OCI-LY7 (cell line): ENCODE data around the gene ZYX. TPM values are rescaled to one million over a fixed set of nuclear protein-coding genes. Genes with fewer than 3 reads are reported as not detected.

ENCODE experiments used
- BruUV-seq: library from RNA; stranded (reverse); fragments of 400-500 nt; replicated peaks from 2 replicates; lab custom pipeline; 2021; lab: Mats Ljungman, UMichigan
- CTCF ChIA-PET: fragments of 300-600 bp; sonication (Branson Sonifier 250); formaldehyde crosslinking; loops from one replicate; lab custom pipeline; 2022; ENCODE audit warnings: antibody characterized with exemption; ENCODE audit not compliant: unreplicated experiment; lab: Charles Lee
- POLR2A ChIA-PET: fragments of 300-600 bp; sonication (Branson Sonifier 250); formaldehyde crosslinking; loops from one replicate; lab custom pipeline; 2022; ENCODE audit warnings: antibody characterized with exemption; lab: Charles Lee
- DNase-seq: peaks from one replicate; pipeline ENCODE4 v3.0.0-alpha.2; 2015; ENCODE audit warnings: low spot score
- H2AFZ ChIP-seq: fragments of 200-600 bp; sonication (generic), shearing (Covaris generic); 2 replicates; pipeline ENCODE4 v1.6.1; 2014; ENCODE audit warnings: mild to moderate bottlenecking, antibody characterized with exemption, low read length, moderate library complexity
- H3K27ac ChIP-seq: fragments of 200-600 bp; sonication (generic); 2 replicates; pipeline ENCODE4 v1.5.1; 2014; ENCODE audit warnings: mixed run types, low read depth, mild to moderate bottlenecking, moderate library complexity, low read length, inconsistent platforms; ENCODE audit not compliant: poor library complexity, severe bottlenecking
- H3K36me3 ChIP-seq: fragments of 200-600 bp; sonication (generic); 2 replicates; pipeline ENCODE4 v1.6.1; 2014; ENCODE audit warnings: mild to moderate bottlenecking, antibody characterized with exemption, low read length, moderate library complexity, mixed read lengths; ENCODE audit not compliant: insufficient read depth
- H3K4me1 ChIP-seq: fragments of 200-600 bp; sonication (generic); 2 replicates; pipeline ENCODE4 v1.5.1; 2014; ENCODE audit warnings: mild to moderate bottlenecking, low read length; ENCODE audit not compliant: insufficient read depth, poor library complexity, severe bottlenecking
- H3K4me2 ChIP-seq: fragments of 200-600 bp; sonication (generic); 2 replicates; pipeline ENCODE4 v1.6.1; 2014; ENCODE audit warnings: mild to moderate bottlenecking, low read length
- H3K4me3 ChIP-seq: fragments of 200-600 bp; sonication (generic); 2 replicates; pipeline ENCODE4 v1.5.1; 2014; ENCODE audit warnings: mild to moderate bottlenecking, low read depth, low read length; ENCODE audit not compliant: poor library complexity, severe bottlenecking
- H3K79me2 ChIP-seq: fragments of 200-600 bp; sonication (generic); 2 replicates; pipeline ENCODE4 v1.6.1; 2016; ENCODE audit warnings: low read depth, mild to moderate bottlenecking, low read length, moderate library complexity, mixed read lengths; ENCODE audit not compliant: insufficient read depth
- H3K9me2 ChIP-seq: fragments of 200-600 bp; sonication (generic); 2 replicates; pipeline ENCODE4 v1.6.1; 2016; ENCODE audit warnings: mild to moderate bottlenecking, low read length, mixed read lengths; ENCODE audit not compliant: insufficient read depth
- H3K9me3 ChIP-seq: fragments of 200-600 bp; sonication (generic); 2 replicates; pipeline ENCODE4 v1.6.1; 2014; ENCODE audit warnings: mild to moderate bottlenecking, mixed run types, low read length, mixed read lengths
- H4K20me1 ChIP-seq: fragments of 200-600 bp; sonication (generic); 2 replicates; pipeline ENCODE4 v1.6.1; 2014; ENCODE audit warnings: mild to moderate bottlenecking, antibody characterized with exemption, low read length, moderate library complexity, mixed read lengths; ENCODE audit not compliant: insufficient read depth
- CTCF ChIP-seq: fragments of 200-600 bp; sonication (generic); conservative IDR thresholded peaks from 2 replicates; pipeline ENCODE4 v1.5.1; 2014; ENCODE audit warnings: mild to moderate bottlenecking, antibody characterized with exemption, low read length, moderate library complexity, mixed read lengths
- EZH2phosphoT487 ChIP-seq: fragments of 200-600 bp; sonication (generic); IDR thresholded peaks from 2 replicates; pipeline ENCODE4 v1.6.1; 2018; ENCODE audit warnings: low read depth, borderline replicate concordance, mild to moderate bottlenecking, mixed run types, antibody characterized with exemption, low read length, moderate library complexity, mixed read lengths
- intact Hi-C: fragments of 100-400 bp; cut with micrococcal nuclease; formaldehyde crosslinking; loops from one replicate; pipeline ENCODE4 v1.10.0; 2022; ENCODE audit not compliant: unreplicated experiment
- total RNA-seq, 2 experiments: library from RNA; depleted of rRNA in 1 of 2; stranded (reverse); fragments of >200 nt in 1 of 2; shearing (Covaris generic) in 1 of 2; gene quantifications; 2 replicates each; pipeline ENCODE4 v1.2.3, GENCODE V29; 2014 to 2022

The ZYX gene
- total RNA-seq, 2 experiments from 2014 or later = 0.44 to 4.2 TPM

DNA sequence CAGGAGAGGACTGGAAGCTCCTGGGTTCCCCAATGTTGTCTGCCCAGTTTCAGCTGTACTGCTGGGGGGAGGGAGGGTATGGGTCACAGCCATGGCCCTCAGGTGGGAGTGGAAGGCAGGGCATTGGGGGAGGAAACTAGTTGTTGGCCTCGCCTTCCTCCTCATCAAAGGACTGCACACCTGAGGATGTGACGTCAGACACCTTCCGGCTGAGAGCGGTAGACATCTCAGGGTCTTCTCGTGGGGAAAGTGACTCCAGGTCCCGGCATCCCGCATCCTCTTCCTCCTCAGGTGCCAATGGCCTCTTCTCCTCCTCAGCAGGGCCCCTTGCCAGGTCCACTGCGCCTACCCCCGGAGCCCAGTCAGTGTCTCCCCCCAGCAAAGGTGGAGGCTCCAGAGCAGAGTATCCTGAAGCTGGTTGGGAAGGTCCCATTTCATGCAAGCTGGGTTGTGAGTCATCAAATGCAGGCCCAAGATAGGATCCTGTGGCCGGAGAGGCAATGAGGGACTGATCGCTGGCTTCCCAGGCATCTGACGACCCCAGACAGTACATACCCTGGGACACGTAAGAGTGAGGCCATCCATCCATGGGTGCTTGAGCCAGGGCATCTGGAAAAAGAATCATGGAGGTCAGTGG lies 24.6 kb upstream of the ZYX start:
- H3K4me2 ChIP-seq = no peak overlapping the region
- H3K36me3 ChIP-seq = no peaks in the 10 kb centered on the region
- ChIA-PET CTCF (no interaction called here), POLR2A (no interaction called here)
- H3K9me3 ChIP-seq = no peaks in the 10 kb centered on the region
- H3K79me2 ChIP-seq = no peaks in the 10 kb centered on the region
- H2AFZ ChIP-seq = no peak overlapping the region
- TF ChIP-seq EZH2phosphoT487 (no peak), CTCF (no peak)
- intact Hi-C loops = no loop called here
- H3K9me2 ChIP-seq = no peaks in the 10 kb centered on the region
- H3K4me1 ChIP-seq = no peaks in the 10 kb centered on the region
- H4K20me1 ChIP-seq = no peaks in the 10 kb centered on the region
- no peak overlapping the region for H3K27ac ChIP-seq
- no peak overlapping the region for H3K4me3 ChIP-seq
- no TSS peak for BruUV-seq
- DNase-seq = no peak

DNA sequence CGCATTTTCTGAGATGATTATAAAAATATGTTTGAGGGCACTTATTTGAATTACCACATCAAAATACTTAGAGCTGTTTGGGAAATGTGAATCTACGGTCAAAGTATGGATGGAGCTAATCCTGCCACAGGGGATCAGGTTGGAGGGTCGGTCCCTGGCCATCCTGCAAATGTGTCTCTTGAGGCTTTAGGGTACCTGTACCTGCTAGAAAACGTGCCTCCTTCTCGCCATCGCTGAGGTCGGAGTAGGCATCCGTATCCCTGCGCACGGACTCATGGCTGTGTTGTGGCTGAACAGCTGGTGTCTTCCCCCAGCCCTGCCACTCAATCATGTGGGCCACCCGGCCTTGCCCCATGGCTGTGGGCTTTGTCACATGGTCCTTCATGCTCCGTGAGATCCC lies 22.5 kb upstream of the ZYX start:
- H3K9me2 ChIP-seq = no peaks in the 10 kb centered on the region
- BruUV-seq = no TSS peak
- no peaks in the 10 kb centered on the region for H3K36me3 ChIP-seq
- H3K27ac ChIP-seq = no peak overlapping the region
- no peaks in the 10 kb centered on the region for H4K20me1 ChIP-seq
- no peak overlapping the region for H2AFZ ChIP-seq
- ChIA-PET POLR2A (no interaction called here), CTCF (no interaction called here)
- intact Hi-C loops = no loop called here
- no peaks in the 10 kb centered on the region for H3K4me1 ChIP-seq
- H3K4me3 ChIP-seq = no peak overlapping the region
- TF ChIP-seq CTCF (no peak), EZH2phosphoT487 (no peak)
- H3K4me2 ChIP-seq = no peak overlapping the region
- DNase-seq = no peak
- H3K79me2 ChIP-seq = no peaks in the 10 kb centered on the region
- no peaks in the 10 kb centered on the region for H3K9me3 ChIP-seq

GRCh38 chr7:143359771-143360353 lies 21.3 kb upstream of the ZYX start:
- H3K27ac ChIP-seq = no peak overlapping the region
- intact Hi-C loops = no loop called here
- DNase-seq = no peak
- no peaks in the 10 kb centered on the region for H4K20me1 ChIP-seq
- H3K4me2 ChIP-seq = no peak overlapping the region
- CTCF ChIA-PET = no interaction called here
- BruUV-seq = no TSS peak
- no peaks in the 10 kb centered on the region for H3K9me2 ChIP-seq
- POLR2A ChIA-PET = no interaction called here
- H3K36me3 ChIP-seq = no peaks in the 10 kb centered on the region
- no peak overlapping the region for H2AFZ ChIP-seq
- TF ChIP-seq CTCF (no peak), EZH2phosphoT487 (no peak)
- no peaks in the 10 kb centered on the region for H3K79me2 ChIP-seq
- H3K4me3 ChIP-seq = no peak overlapping the region
- no peaks in the 10 kb centered on the region for H3K4me1 ChIP-seq
- H3K9me3 ChIP-seq = no peaks in the 10 kb centered on the region
